Astrocyte (in vitro differentiated cells and primary cell): Measurements from ENCODE around the gene TUBA8.
"Not testable (repeated sequence)": the region's sequence is repeated elsewhere in the genome, so short reads cannot be mapped to it uniquely, and the experiment has no call there.

Experiments
- EZH2 ChIP-seq: IDR thresholded peaks from 2 replicates; pipeline ENCODE4 v1.6.1; 2012; ENCODE audit warnings: mild to moderate bottlenecking, low read length, inconsistent platforms; ENCODE audit not compliant: insufficient read depth
- TF ChIP-seq, protein P1 (sequence below): IDR thresholded peaks from 2 replicates; pipeline ENCODE4 v1.5.1; 2011; ENCODE audit warnings: low read depth, mild to moderate bottlenecking, inconsistent platforms, low read length, moderate library complexity; ENCODE audit not compliant: insufficient read depth

- TF ChIP-seq, protein P1, sequence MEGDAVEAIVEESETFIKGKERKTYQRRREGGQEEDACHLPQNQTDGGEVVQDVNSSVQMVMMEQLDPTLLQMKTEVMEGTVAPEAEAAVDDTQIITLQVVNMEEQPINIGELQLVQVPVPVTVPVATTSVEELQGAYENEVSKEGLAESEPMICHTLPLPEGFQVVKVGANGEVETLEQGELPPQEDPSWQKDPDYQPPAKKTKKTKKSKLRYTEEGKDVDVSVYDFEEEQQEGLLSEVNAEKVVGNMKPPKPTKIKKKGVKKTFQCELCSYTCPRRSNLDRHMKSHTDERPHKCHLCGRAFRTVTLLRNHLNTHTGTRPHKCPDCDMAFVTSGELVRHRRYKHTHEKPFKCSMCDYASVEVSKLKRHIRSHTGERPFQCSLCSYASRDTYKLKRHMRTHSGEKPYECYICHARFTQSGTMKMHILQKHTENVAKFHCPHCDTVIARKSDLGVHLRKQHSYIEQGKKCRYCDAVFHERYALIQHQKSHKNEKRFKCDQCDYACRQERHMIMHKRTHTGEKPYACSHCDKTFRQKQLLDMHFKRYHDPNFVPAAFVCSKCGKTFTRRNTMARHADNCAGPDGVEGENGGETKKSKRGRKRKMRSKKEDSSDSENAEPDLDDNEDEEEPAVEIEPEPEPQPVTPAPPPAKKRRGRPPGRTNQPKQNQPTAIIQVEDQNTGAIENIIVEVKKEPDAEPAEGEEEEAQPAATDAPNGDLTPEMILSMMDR = not testable (repeated sequence)
- not testable (repeated sequence) for TF ChIP-seq EZH2
Measured at GRCh38 chr22:18172203-18172602, 61.6 kb downstream of the TUBA8 start.
